HEK293 (cell line): Measurements from ENCODE around the gene CHMP1A.
A peak's percentile ranks its signal among the peaks of the same experiment; 100 is the strongest.
"Not testable (repeated sequence)": the region's sequence is repeated elsewhere in the genome, so short reads cannot be mapped to it uniquely, and the experiment has no call there.

Experiments
- CTCF ChIA-PET: fragments of 350-600 bp; formaldehyde crosslinking; extraction: SDS; loops from one replicate; lab custom pipeline; 2021; ENCODE audit warnings: antibody characterized with exemption; lab: Yijun Ruan, JAX
- POLR2A ChIA-PET: fragments of 300-600 bp; formaldehyde crosslinking; extraction: SDS; loops from one replicate; lab custom pipeline; 2020; ENCODE audit warnings: antibody characterized with exemption, inconsistent platforms; lab: Yijun Ruan, JAX
- H3K27ac ChIP-seq: fragments of 200-500 bp; sonication (Bioruptor generic); 2 replicates; pipeline ENCODE4 v1.5.1; 2014; ENCODE audit warnings: low read depth, low read length, control low read depth, inconsistent platforms; ENCODE audit errors: extremely low read depth
- H3K36me3 ChIP-seq, 2 experiments: fragments of 200-500 bp in 1 of 2; sonication (Bioruptor generic) in 1 of 2; 1 replicate in 1 of 2; 2 replicates in 1 of 2; pipeline ENCODE4 v1.5.1; 2014 to 2017; ENCODE audit warnings: inconsistent platforms in 2 of 2, low read length in 2 of 2; ENCODE audit not compliant: control insufficient read depth in 2 of 2, insufficient read depth in 1 of 2
- H3K4me1 ChIP-seq: fragments of 200-500 bp; sonication (Bioruptor generic); 2 replicates; pipeline ENCODE4 v1.5.1; 2014; ENCODE audit warnings: mild to moderate bottlenecking, low read length, inconsistent platforms; ENCODE audit not compliant: control insufficient read depth, insufficient read depth
- H3K4me3 ChIP-seq: 2 replicates; pipeline ENCODE4 v1.5.1; 2011; ENCODE audit warnings: low read depth, mild to moderate bottlenecking, control low read depth, low read length, moderate library complexity
- H3K9me3 ChIP-seq: fragments of 200-500 bp; sonication (Bioruptor generic); 2 replicates; pipeline ENCODE4 v1.5.1; 2014; ENCODE audit warnings: low read depth, low read length, inconsistent platforms; ENCODE audit not compliant: control insufficient read depth, insufficient read depth
- GLIS1 ChIP-seq: fragments of 450-650 bp; formaldehyde crosslinking; IDR thresholded peaks from 2 replicates; pipeline ENCODE4 v1.5.1; 2016; ENCODE audit warnings: missing biosample characterization, missing genetic modification characterization
- HIC1 ChIP-seq: fragments of 450-650 bp; formaldehyde crosslinking; IDR thresholded peaks from 2 replicates; pipeline ENCODE4 v1.5.1; 2016; ENCODE audit warnings: missing biosample characterization, missing genetic modification characterization
- MYNN ChIP-seq: fragments of 450-650 bp; formaldehyde crosslinking; IDR thresholded peaks from 2 replicates; pipeline ENCODE4 v1.5.1; 2016; ENCODE audit warnings: missing biosample characterization, missing genetic modification characterization, borderline replicate concordance
- PRDM1 ChIP-seq: fragments of 450-650 bp; formaldehyde crosslinking; IDR thresholded peaks from 2 replicates; pipeline ENCODE4; 2016; ENCODE audit warnings: missing biosample characterization, missing genetic modification characterization
- REST ChIP-seq: fragments of 450-650 bp; formaldehyde crosslinking; IDR thresholded peaks from 2 replicates; pipeline ENCODE4 v1.5.1; 2016; ENCODE audit warnings: missing biosample characterization, missing genetic modification characterization
- ZBTB8A ChIP-seq: fragments of 450-650 bp; formaldehyde crosslinking; IDR thresholded peaks from 2 replicates; pipeline ENCODE4 v1.5.1; 2016; ENCODE audit warnings: missing biosample characterization, missing genetic modification characterization
- ZFHX2 ChIP-seq: fragments of 450-650 bp; formaldehyde crosslinking; conservative IDR thresholded peaks from 2 replicates; pipeline ENCODE4 v1.5.1; 2016; ENCODE audit warnings: missing biosample characterization, missing genetic modification characterization
- ZNF133 ChIP-seq: fragments of 450-650 bp; formaldehyde crosslinking; IDR thresholded peaks from 2 replicates; pipeline ENCODE4 v1.5.1; 2016; ENCODE audit warnings: missing biosample characterization, missing genetic modification characterization
- ZNF19 ChIP-seq: fragments of 450-650 bp; formaldehyde crosslinking; IDR thresholded peaks from 2 replicates; pipeline ENCODE4; 2016; ENCODE audit warnings: missing biosample characterization, missing genetic modification characterization, low read depth
- ZNF221 ChIP-seq: fragments of 450-650 bp; formaldehyde crosslinking; IDR thresholded peaks from 2 replicates; pipeline ENCODE4 v1.5.1; 2017; ENCODE audit warnings: missing biosample characterization, missing genetic modification characterization, borderline replicate concordance
- ZNF239 ChIP-seq: fragments of 450-650 bp; formaldehyde crosslinking; IDR thresholded peaks from 2 replicates; pipeline ENCODE4 v1.5.1; 2016; ENCODE audit warnings: missing biosample characterization, missing genetic modification characterization
- ZNF394 ChIP-seq: fragments of 450-650 bp; formaldehyde crosslinking; IDR thresholded peaks from 2 replicates; pipeline ENCODE4 v1.5.1; 2016; ENCODE audit warnings: missing biosample characterization, missing genetic modification characterization, mild to moderate bottlenecking, moderate library complexity, borderline replicate concordance
- ZNF404 ChIP-seq: fragments of 450-650 bp; formaldehyde crosslinking; IDR thresholded peaks from 2 replicates; pipeline ENCODE4 v1.5.1; 2017; ENCODE audit warnings: missing biosample characterization, missing genetic modification characterization
- ZNF473 ChIP-seq: fragments of 450-650 bp; formaldehyde crosslinking; IDR thresholded peaks from 2 replicates; pipeline ENCODE4 v1.5.1; 2017; ENCODE audit warnings: missing biosample characterization, missing genetic modification characterization
- ZNF530 ChIP-seq: fragments of 450-650 bp; formaldehyde crosslinking; IDR thresholded peaks from 2 replicates; pipeline ENCODE4 v1.5.1; 2016; ENCODE audit warnings: low read depth, missing biosample characterization, missing genetic modification characterization
- ZNF585B ChIP-seq: fragments of 450-650 bp; formaldehyde crosslinking; IDR thresholded peaks from 2 replicates; pipeline ENCODE4 v1.5.1; 2016; ENCODE audit warnings: missing biosample characterization, missing genetic modification characterization
- ZNF629 ChIP-seq: fragments of 450-650 bp; formaldehyde crosslinking; IDR thresholded peaks from 2 replicates; pipeline ENCODE4 v1.5.1; 2017; ENCODE audit warnings: missing biosample characterization, missing genetic modification characterization
- ZNF704 ChIP-seq: fragments of 450-650 bp; formaldehyde crosslinking; IDR thresholded peaks from 2 replicates; pipeline ENCODE4 v1.5.1; 2016; ENCODE audit warnings: missing biosample characterization, missing genetic modification characterization
- ZNF768 ChIP-seq: fragments of 450-650 bp; formaldehyde crosslinking; IDR thresholded peaks from 2 replicates; pipeline ENCODE4 v1.5.1; 2018; ENCODE audit warnings: missing biosample characterization, mild to moderate bottlenecking, missing genetic modification characterization
- ZNF791 ChIP-seq: fragments of 450-650 bp; formaldehyde crosslinking; IDR thresholded peaks from 2 replicates; pipeline ENCODE4 v1.5.1; 2016; ENCODE audit warnings: missing biosample characterization, missing genetic modification characterization

CHMP1A gene

GRCh38 chr16:89636663-89637062 is 20.8 kb downstream of the CHMP1A start:
- TF ChIP-seq REST (tag by site-specific recombination), result no peak
- no peak for TF ChIP-seq ZNF473 (tag by site-specific recombination)
- no peak for TF ChIP-seq ZNF704
- no peak for TF ChIP-seq GLIS1 (tag by site-specific recombination)
- no peak for TF ChIP-seq ZFHX2 (tag by site-specific recombination)
- no peak for TF ChIP-seq ZNF19 (tag by site-specific recombination)
- TF ChIP-seq ZNF133, result no peak
- TF ChIP-seq ZNF791 (tag by site-specific recombination), result no peak
- no peak for TF ChIP-seq ZNF629
- no peak for TF ChIP-seq ZNF768 (tag by site-specific recombination)
- no peak for TF ChIP-seq ZNF585B (tag by site-specific recombination)
- TF ChIP-seq ZBTB8A (tag by site-specific recombination), result no peak
- TF ChIP-seq, all 188 proteins: peak for 0
- Histone ChIP-seq H3K9me3 (no peaks in the 10 kb centered on the region), H3K27ac (no peak overlapping the region), H3K4me1 (no peaks in the 10 kb centered on the region), H3K36me3 (no peaks in the 10 kb centered on the region), H3K4me3 (no peak overlapping the region)
- POLR2A ChIA-PET, result no interaction called here
- CTCF ChIA-PET, result no interaction called here

- H3K27ac ChIP-seq, H3K36me3 ChIP-seq, CTCF ChIA-PET, H3K9me3 ChIP-seq, H3K4me3 ChIP-seq: not testable (repeated sequence)
- POLR2A ChIA-PET, result interaction anchor here (1.0 to 1.7 kb wide), 3 partner anchors 15 to 20 kb away, joined by 3 to 4 read pairs (median 3); no protein-coding TSS in a partner anchor
- TF ChIP-seq ZNF530, result peak; percentile 61
- peak; percentile 98 for TF ChIP-seq PRDM1 (tag by site-specific recombination)
- TF ChIP-seq, all 188 proteins: peak for 2; not testable (repeated sequence) for 186
- not testable (repeated sequence) for H3K4me1 ChIP-seq
These were observed 22.8 kb downstream of the CHMP1A start for GRCh38 chr16:89634463-89635385.

- H3K4me1 ChIP-seq, result no peaks in the 10 kb centered on the region
- no peak for TF ChIP-seq HIC1 (tag by site-specific recombination)
- no peak for TF ChIP-seq MYNN (tag by site-specific recombination)
- no peak for TF ChIP-seq ZNF404 (tag by site-specific recombination)
- TF ChIP-seq ZNF394 (tag by site-specific recombination), result no peak
- no peak for TF ChIP-seq ZNF239
- TF ChIP-seq ZNF221, result no peak
- POLR2A ChIA-PET, result interaction anchor here (1.0 to 1.7 kb wide), 2 partner anchors 16 kb away, joined by 3 read pairs; no protein-coding TSS in a partner anchor
- H3K9me3 ChIP-seq, result no peaks in the 10 kb centered on the region
- no peaks in the 10 kb centered on the region for H3K36me3 ChIP-seq
- no peak overlapping the region for H3K27ac ChIP-seq
- no peak overlapping the region for H3K4me3 ChIP-seq
- CTCF ChIA-PET, result interaction anchor here (0.6 to 2.6 kb wide), 3 partner anchors 8 to 34 kb away, joined by 4 to 8 read pairs (median 4); no protein-coding TSS in a partner anchor
These were observed 24.4 kb downstream of the CHMP1A start for GRCh38 chr16:89633064-89633631.
